SK-N-SH (cell line): ENCODE data around the gene SP140. TPM values are rescaled to one million over a fixed set of nuclear protein-coding genes. Genes with fewer than 3 reads are reported as not detected.

Experiments
- CTCF ChIA-PET: fragments of 300-600, 350-600 bp; formaldehyde crosslinking; extraction: SDS; loops from one replicate; lab custom pipeline; 2021; lab: Yijun Ruan, JAX
- POLR2A ChIA-PET: fragments of 350-600 bp; sonication (Branson Sonifier 250); formaldehyde crosslinking; extraction: SDS; loops from one replicate; lab custom pipeline; 2020; ENCODE audit warnings: antibody characterized with exemption, inconsistent platforms; lab: Yijun Ruan, JAX
- DNase-seq: peaks from one replicate; pipeline ENCODE4 v3.0.0; 2012
- H2AFZ ChIP-seq: fragments of 200-600 bp; sonication (generic); 2 replicates; pipeline ENCODE4 v1.8.1; 2016; ENCODE audit warnings: antibody characterized with exemption, mild to moderate bottlenecking, low read depth
- H3F3A ChIP-seq: fragments of 200-600 bp; sonication (generic); replicated peaks from 2 replicates; pipeline ENCODE3; 2016; ENCODE audit warnings: antibody characterized with exemption, mild to moderate bottlenecking; ENCODE audit not compliant: insufficient read depth
- H3K27ac ChIP-seq, 2 experiments: fragments of 200-500 bp in 1 of 2; fragments of 200-600 bp in 1 of 2; sonication (Bioruptor generic) in 1 of 2; sonication (generic), shearing (Covaris generic) in 1 of 2; 2 replicates each; pipeline versions ENCODE4 v1.5.1 to v1.6.1; 2014 to 2016; ENCODE audit warnings: low read depth in 2 of 2, inconsistent platforms in 1 of 2, low read length in 1 of 2, mild to moderate bottlenecking in 1 of 2, mixed read lengths in 1 of 2
- H3K27me3 ChIP-seq: fragments of 200-600 bp; sonication (generic), shearing (Covaris generic); 2 replicates; pipeline ENCODE4 v1.6.1; 2016; ENCODE audit warnings: mixed run types; ENCODE audit not compliant: insufficient read depth
- H3K36me3 ChIP-seq, 2 experiments: fragments of 200-500 bp in 1 of 2; fragments of 200-600 bp in 1 of 2; sonication (Bioruptor generic) in 1 of 2; sonication (generic) in 1 of 2; replicated peaks in 1 of 2; 2 replicates each; pipeline versions ENCODE3 to v1.5.1; 2014 to 2016; ENCODE audit warnings: low read length in 1 of 2, mild to moderate bottlenecking in 1 of 2; ENCODE audit not compliant: insufficient read depth in 2 of 2, control insufficient read depth in 1 of 2
- H3K4me1 ChIP-seq, 2 experiments: fragments of 200-500 bp in 1 of 2; fragments of 200-600 bp in 1 of 2; sonication (Bioruptor generic) in 1 of 2; sonication (generic), shearing (Covaris generic) in 1 of 2; 2 replicates each; pipeline versions ENCODE4 v1.5.1 to v1.6.1; 2014 to 2016; ENCODE audit warnings: low read depth in 1 of 2, low read length in 1 of 2, mixed run types in 1 of 2; ENCODE audit not compliant: insufficient read depth in 2 of 2, control insufficient read depth in 1 of 2
- H3K4me2 ChIP-seq: fragments of 200-600 bp; sonication (generic), shearing (Covaris generic); 2 replicates; pipeline ENCODE4 v1.6.1; 2017; ENCODE audit warnings: mixed run types
- H3K4me3 ChIP-seq, 2 experiments: fragments of 200-500 bp in 1 of 2; fragments of 200-600 bp in 1 of 2; sonication (Bioruptor generic) in 1 of 2; sonication (generic), shearing (Covaris generic) in 1 of 2; 2 replicates each; pipeline versions ENCODE4 v1.5.1 to v1.8.1; 2014 to 2016; ENCODE audit warnings: low read depth in 2 of 2, inconsistent platforms in 1 of 2, low read length in 1 of 2, mild to moderate bottlenecking in 1 of 2, mixed read lengths in 1 of 2, moderate library complexity in 1 of 2
- H3K79me2 ChIP-seq: fragments of 200-600 bp; sonication (generic); 2 replicates; pipeline ENCODE4 v1.8.1; 2017; ENCODE audit warnings: mild to moderate bottlenecking; ENCODE audit not compliant: insufficient read depth
- H3K9ac ChIP-seq: fragments of 200-600 bp; sonication (generic); 2 replicates; pipeline ENCODE4 v1.6.1; 2017; ENCODE audit warnings: mixed run types
- H3K9me2 ChIP-seq: fragments of 200-600 bp; sonication (generic); 2 replicates; pipeline ENCODE4 v1.6.1; 2017; ENCODE audit warnings: mixed run types
- H3K9me3 ChIP-seq: fragments of 200-600 bp; sonication (generic); 2 replicates; pipeline ENCODE4 v1.6.1; 2017; ENCODE audit warnings: mixed run types, mild to moderate bottlenecking, moderate library complexity
- H4K20me1 ChIP-seq: fragments of 200-600 bp; sonication (generic); 2 replicates; pipeline ENCODE4 v1.6.1; 2017; ENCODE audit warnings: mild to moderate bottlenecking, mixed run types; ENCODE audit not compliant: insufficient read depth
- CTCF ChIP-seq: fragments of 200-600 bp; sonication (generic); IDR thresholded peaks from 2 replicates; pipeline ENCODE4 v1.6.1; 2017; ENCODE audit warnings: antibody characterized with exemption, mild to moderate bottlenecking, moderate library complexity
- ELF1 ChIP-seq: IDR thresholded peaks from 2 replicates; pipeline ENCODE4 v1.4.0; 2012
- EP300 ChIP-seq, 2 experiments: IDR thresholded peaks; 2 replicates each; pipeline versions ENCODE4 v1.4.0 to v1.6.1; 2012; ENCODE audit warnings: borderline replicate concordance in 1 of 2, low read depth in 1 of 2, low read length in 1 of 2
- EZH2phosphoT487 ChIP-seq: fragments of 200-600 bp; sonication (generic); IDR thresholded peaks from 2 replicates; pipeline ENCODE4 v1.6.1; 2017; ENCODE audit warnings: low read depth, mixed run types, mild to moderate bottlenecking, antibody characterized with exemption, moderate library complexity, borderline replicate concordance
- FOSL2 ChIP-seq: IDR thresholded peaks from 2 replicates; pipeline ENCODE4 v1.4.0; 2012; ENCODE audit warnings: low read depth, mild to moderate bottlenecking, moderate library complexity, borderline replicate concordance
- GABPA ChIP-seq: IDR thresholded peaks from 2 replicates; pipeline ENCODE4 v1.4.0; 2012; ENCODE audit warnings: low read depth, mild to moderate bottlenecking
- GATA2 ChIP-seq: sonication (generic); formaldehyde crosslinking; IDR thresholded peaks from 2 replicates; pipeline ENCODE4 v1.5.0; 2020; ENCODE audit warnings: mild to moderate bottlenecking, missing genetic modification reagents
- IRF3 ChIP-seq: fragments of 150-350 bp; IDR thresholded peaks from 2 replicates; pipeline ENCODE4 v1.6.1; 2016; ENCODE audit warnings: mild to moderate bottlenecking, low read depth, low read length
- MAX ChIP-seq: IDR thresholded peaks from 2 replicates; pipeline ENCODE4 v1.4.0; 2012; ENCODE audit warnings: low read depth
- MEF2A ChIP-seq: IDR thresholded peaks from 2 replicates; pipeline ENCODE4 v1.4.0; 2012; ENCODE audit warnings: low read depth, borderline replicate concordance
- MXI1 ChIP-seq: IDR thresholded peaks from 2 replicates; pipeline ENCODE4 v1.6.1; 2012; ENCODE audit warnings: mild to moderate bottlenecking, low read depth, low read length, improper control_type of control experiment
- NFIC ChIP-seq: IDR thresholded peaks from 2 replicates; pipeline ENCODE4 v1.4.0; 2012; ENCODE audit warnings: borderline replicate concordance
- NRF1 ChIP-seq: IDR thresholded peaks from 2 replicates; pipeline ENCODE4 v1.6.1; 2012; ENCODE audit warnings: low read depth, mild to moderate bottlenecking, low read length
- POLR2AphosphoS5 ChIP-seq: IDR thresholded peaks from 2 replicates; pipeline ENCODE4 v1.6.1; 2012; ENCODE audit warnings: low read depth, low read length
- RAD21 ChIP-seq: IDR thresholded peaks from 2 replicates; pipeline ENCODE4 v1.6.1; 2012; ENCODE audit warnings: mild to moderate bottlenecking, low read length
- RCOR1 ChIP-seq: fragments of 150-350 bp; IDR thresholded peaks from 2 replicates; pipeline ENCODE4 v1.6.1; 2017; ENCODE audit warnings: antibody characterized with exemption, low read length
- SMC3 ChIP-seq: IDR thresholded peaks from 2 replicates; pipeline ENCODE4 v1.6.1; 2012; ENCODE audit warnings: low read depth, low read length, improper control_type of control experiment
- TAF1 ChIP-seq: IDR thresholded peaks from 2 replicates; pipeline ENCODE4 v1.6.1; 2012; ENCODE audit warnings: low read depth, mild to moderate bottlenecking, low read length, moderate library complexity, borderline replicate concordance
- TCF12 ChIP-seq: IDR thresholded peaks from 2 replicates; pipeline ENCODE4 v1.4.0; 2012
- TEAD4 ChIP-seq: IDR thresholded peaks from 2 replicates; pipeline ENCODE4 v1.4.0; 2012; ENCODE audit warnings: mild to moderate bottlenecking, borderline replicate concordance; ENCODE audit not compliant: insufficient read depth
- USF1 ChIP-seq: IDR thresholded peaks from 2 replicates; pipeline ENCODE4 v1.4.0; 2012; ENCODE audit warnings: low read depth, borderline replicate concordance
- USF2 ChIP-seq: fragments of 150-350 bp; IDR thresholded peaks from 2 replicates; pipeline ENCODE4 v1.6.1; 2017; ENCODE audit warnings: antibody characterized with exemption, low read length, low read depth, borderline replicate concordance
- YY1 ChIP-seq: IDR thresholded peaks from 2 replicates; pipeline ENCODE4 v1.4.0; 2012; ENCODE audit warnings: low read depth, mild to moderate bottlenecking
- ZBTB33 ChIP-seq: IDR thresholded peaks from 2 replicates; pipeline ENCODE4 v1.4.0; 2012; ENCODE audit warnings: low read depth, borderline replicate concordance
- WGBS: methylation state at CpG from one replicate; pipeline ENCODE4 v1.1.6; 2017; ENCODE audit warnings: low lambda C conversion rate; 5-methylcytosine and 5-hydroxymethylcytosine counted together
- polyA plus RNA-seq, 3 experiments: library from polyadenylated mRNA; depleted of rRNA; stranded (reverse); fragments of >200 nt; gene quantifications; 2 replicates each; pipeline ENCODE4 v1.2.3, GENCODE V29; 2012

SP140 gene
- polyA plus RNA-seq, 1 of the 3 experiments (the other 2 are of a cell fraction), result 0.71 TPM

GRCh38 chr2:230202430-230203109 is 23.0 kb upstream of the SP140 start (continued):
- no peak for TF ChIP-seq NFIC
- no peak for TF ChIP-seq YY1
- no peak for TF ChIP-seq TAF1
- TF ChIP-seq IRF3, result no peak
- no peak for TF ChIP-seq MAX
- TF ChIP-seq USF2, result no peak
- TF ChIP-seq NRF1, result no peak

GRCh38 chr2:230203110-230203676 is 22.3 kb upstream of the SP140 start:
- Histone ChIP-seq H3K27ac (no peak overlapping the region), H3K9me3 (no peaks in the 10 kb centered on the region; the same call in 1 of the 2 replicates), H3F3A (no peaks in the 10 kb centered on the region), H2AFZ (no peak overlapping the region), H3K4me2 (no peak overlapping the region), H4K20me1 (no peaks in the 10 kb centered on the region), H3K9ac (no peak overlapping the region), H3K4me3 (no peak overlapping the region), H3K27me3 (no peaks in the 10 kb centered on the region), H3K36me3 (peaks cover 28 to 47% of the 10 kb centered on the region in 2 experiments), H3K4me1 (no peaks in the 10 kb centered on the region), H3K79me2 (no peaks in the 10 kb centered on the region), H3K9me2 (no peaks in the 10 kb centered on the region)
- ChIA-PET POLR2A (no interaction called here), CTCF (interaction anchor here (1.0 kb wide), 1 partner anchor 10 kb away, joined by 4 read pairs; no protein-coding TSS in a partner anchor)
- 90% methylated on average over 15 of the region's 15 CpGs for WGBS
- no peak for DNase-seq
- TF ChIP-seq FOSL2 (no peak), ELF1 (no peak), EP300 (IDR thresholded peaks at IDR 0.05; ENCODE audit: borderline replicate concordance in 1 of 2, low read depth in 1 of 2, low read length in 1 of 2) (no peak), TEAD4 (no peak), GABPA (no peak), CTCF (no peak), TCF12 (no peak), SMC3 (no peak), GATA2 (CRISPR knock-in tag) (no peak), EZH2phosphoT487 (no peak), USF1 (no peak), ZBTB33 (no peak), POLR2AphosphoS5 (no peak), MEF2A (no peak), YY1 (no peak), RCOR1 (no peak), RAD21 (no peak), USF2 (no peak), MXI1 (no peak)
